SJCRH30 (cell line): ENCODE measurements around the gene EGLN3. TPM values are rescaled to one million over a fixed set of nuclear protein-coding genes. Genes with fewer than 3 reads are reported as not detected.

Experiments used
- DNase-seq, 2 experiments: peaks; one replicate each; pipeline ENCODE4 v3.0.0-alpha.2; 2015 to 2020
- H3K27ac ChIP-seq: fragments of 250-450 bp; sonication (Bioruptor Pico); 2 replicates; pipeline ENCODE4 v1.5.1; 2020; ENCODE audit warnings: mild to moderate bottlenecking, moderate library complexity
- H3K27me3 ChIP-seq: fragments of 250-450 bp; sonication (Bioruptor Pico); 2 replicates; pipeline ENCODE4 v1.5.1; 2020; ENCODE audit warnings: mild to moderate bottlenecking, moderate library complexity
- H3K36me3 ChIP-seq: fragments of 250-450 bp; sonication (Bioruptor Pico); 2 replicates; pipeline ENCODE4 v1.5.1; 2020; ENCODE audit warnings: mild to moderate bottlenecking, moderate library complexity
- H3K4me1 ChIP-seq: fragments of 250-450 bp; sonication (Bioruptor Pico); 2 replicates; pipeline ENCODE4 v1.5.1; 2020; ENCODE audit warnings: mild to moderate bottlenecking, moderate library complexity
- H3K4me3 ChIP-seq: fragments of 250-450 bp; sonication (Bioruptor Pico); 2 replicates; pipeline ENCODE4 v1.5.1; 2020; ENCODE audit warnings: mild to moderate bottlenecking, moderate library complexity
- H3K9me3 ChIP-seq: fragments of 250-450 bp; sonication (Bioruptor Pico); replicated peaks from 2 replicates; pipeline ENCODE4 v1.5.1; 2020; ENCODE audit warnings: mild to moderate bottlenecking, moderate library complexity
- total RNA-seq: library from RNA; depleted of rRNA; stranded (reverse); fragments of >200 nt; shearing (Covaris generic); gene quantifications from 2 replicates; pipeline ENCODE4 v1.2.3, GENCODE V29; 2014; rRNA removed

Gene EGLN3
- total RNA-seq = 34.5 and 38.4 TPM in 2 replicates

DNA sequence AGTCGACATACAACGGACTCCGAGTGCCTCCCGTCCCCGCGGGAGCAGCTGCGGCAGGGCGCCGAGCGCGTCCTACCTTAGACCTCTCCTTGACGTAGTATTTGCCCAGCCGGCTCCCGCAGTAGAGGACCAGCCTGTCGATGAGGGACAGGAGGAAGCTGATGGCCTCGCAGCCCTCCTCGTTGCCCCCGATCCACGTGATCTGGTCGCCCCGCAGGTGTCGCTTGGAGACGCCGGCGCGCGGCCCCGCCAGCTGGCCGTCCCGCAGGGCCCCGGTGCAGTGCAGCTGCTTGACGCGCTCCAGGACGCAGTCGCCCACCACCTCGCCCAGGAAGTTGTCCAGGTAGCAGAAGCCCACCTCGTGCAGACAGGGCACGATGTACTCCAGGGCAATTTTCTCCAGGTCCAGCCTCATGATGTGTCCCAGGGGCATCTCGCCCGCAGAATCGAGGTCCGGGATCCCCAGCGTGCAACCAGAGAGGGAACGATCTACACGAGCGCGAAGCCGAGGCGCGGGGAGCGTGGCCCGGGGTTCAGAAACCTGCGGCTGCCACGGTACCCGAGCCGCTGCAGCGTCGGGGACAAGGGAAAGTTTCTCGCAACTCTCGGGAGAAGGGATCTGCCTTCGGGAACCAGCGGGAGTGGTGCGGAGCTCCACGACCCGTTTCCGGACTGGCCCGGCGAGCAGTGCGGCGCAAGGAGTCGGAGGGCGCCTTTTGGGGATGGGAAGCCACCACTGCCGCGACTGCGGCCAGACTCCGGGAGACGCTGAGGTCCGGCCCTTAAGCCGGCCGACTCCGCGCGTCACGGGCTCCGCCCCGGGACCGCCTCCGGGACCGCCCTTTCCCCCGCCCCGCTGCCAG is at the start of gene EGLN3:
EGLN3 (minus strand) TSS at position 755 of the 863 bp plus-strand sequence; CDS start at position 433, 322 bp downstream.
- peak within 1 kb of the TSS; percentile 40 for H3K27ac ChIP-seq
- DNase-seq = peak; percentile 92 to 94
- peak within 1 kb of the TSS; percentile 67 for H3K4me3 ChIP-seq
- peaks cover 20% of the 10 kb centered on the region for H3K4me1 ChIP-seq
- H3K36me3 ChIP-seq = no peaks in the 10 kb centered on the region; the same call in none of the 2 replicates
- H3K27me3 ChIP-seq = no peaks in the 10 kb centered on the region
- no peaks in the 10 kb centered on the region for H3K9me3 ChIP-seq

DNA sequence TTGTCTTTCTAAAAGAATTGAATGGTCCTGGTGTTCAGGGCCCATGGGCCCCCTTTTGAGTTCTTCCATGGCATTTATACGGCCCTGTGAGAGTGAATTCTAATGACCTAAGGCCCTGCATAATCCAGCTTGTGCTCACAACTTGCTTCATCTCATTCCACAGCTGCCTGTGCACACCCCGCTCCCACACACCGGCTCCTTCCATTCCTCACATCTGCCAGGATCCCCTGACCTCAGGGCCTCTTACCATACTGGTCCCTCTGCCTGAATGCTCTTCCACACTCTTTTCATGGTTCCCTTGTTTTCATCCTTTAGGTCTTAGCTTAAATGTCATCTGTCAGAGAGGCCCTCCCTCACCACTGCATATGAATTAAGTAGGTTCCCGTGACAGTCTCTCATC is 49.5 kb upstream of the EGLN3 start:
- Histone ChIP-seq H3K9me3 (no peaks in the 10 kb centered on the region), H3K4me3 (no peak overlapping the region), H3K4me1 (peaks cover 12% of the 10 kb centered on the region), H3K36me3 (no peaks in the 10 kb centered on the region), H3K27me3 (no peaks in the 10 kb centered on the region), H3K27ac (no peak overlapping the region)
- no peak for DNase-seq

- H3K9me3 ChIP-seq = no peaks in the 10 kb centered on the region
- H3K4me1 ChIP-seq = peaks cover 12% of the 10 kb centered on the region
- H3K36me3 ChIP-seq = no peaks in the 10 kb centered on the region
- H3K4me3 ChIP-seq = no peak overlapping the region
- H3K27ac ChIP-seq = no peak overlapping the region
- H3K27me3 ChIP-seq = no peaks in the 10 kb centered on the region
- DNase-seq = no peak
Measured at GRCh38 chr14:33999771-34000291, 49.0 kb upstream of the EGLN3 start.

GRCh38 chr14:33997611-33998010 is 46.7 kb upstream of the EGLN3 start:
- Histone ChIP-seq H3K27me3 (no peaks in the 10 kb centered on the region), H3K9me3 (no peaks in the 10 kb centered on the region), H3K4me3 (no peak overlapping the region), H3K4me1 (no peaks in the 10 kb centered on the region), H3K36me3 (no peaks in the 10 kb centered on the region), H3K27ac (no peak overlapping the region)
- DNase-seq = no peak

DNA sequence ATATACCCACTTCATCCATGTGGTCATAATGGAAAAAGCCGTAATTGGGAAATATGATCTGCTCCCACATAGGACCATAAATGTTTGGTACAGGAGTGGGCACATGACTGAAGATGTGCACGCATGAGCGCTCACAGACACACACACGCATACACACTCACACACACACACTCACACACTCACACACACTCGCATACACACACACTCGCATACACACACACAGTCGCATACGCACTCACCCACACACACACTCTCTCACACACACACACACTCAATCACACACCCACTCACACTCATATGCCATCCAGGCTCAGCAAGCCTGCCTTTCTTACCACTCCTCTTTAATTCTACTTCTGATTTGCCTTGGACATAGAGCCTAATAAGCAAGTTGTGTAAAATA is 45.6 kb upstream of the EGLN3 start:
- no peaks in the 10 kb centered on the region for H3K9me3 ChIP-seq

DNA sequence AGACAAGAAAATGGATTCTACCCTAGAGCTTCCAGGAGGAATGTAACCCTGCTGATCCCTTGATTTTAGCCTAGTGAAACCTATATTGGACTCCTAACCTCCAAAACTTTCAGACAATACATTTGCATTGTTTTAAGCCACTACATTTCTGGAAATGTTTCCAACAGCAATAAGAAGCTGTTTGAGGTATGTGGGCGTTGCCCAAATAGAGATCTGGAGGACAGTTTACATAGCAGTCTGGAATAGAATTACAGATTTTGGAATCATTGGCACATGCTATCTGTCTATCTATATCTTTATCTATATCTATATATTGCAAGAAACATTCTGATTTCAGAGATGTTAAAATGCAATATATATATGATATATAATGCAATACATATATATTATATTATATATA is 42.4 kb upstream of the EGLN3 start:
- Histone ChIP-seq H3K9me3 (no peaks in the 10 kb centered on the region), H3K27ac (no peak overlapping the region), H3K27me3 (no peaks in the 10 kb centered on the region), H3K4me3 (no peak overlapping the region), H3K4me1 (peaks cover 13% of the 10 kb centered on the region), H3K36me3 (no peaks in the 10 kb centered on the region)
- DNase-seq = no peak

More for the DNA sequence above, 45.6 kb upstream of the EGLN3 start:
- Histone ChIP-seq H3K27ac (no peak overlapping the region), H3K4me3 (no peak overlapping the region), H3K4me1 (no peaks in the 10 kb centered on the region), H3K36me3 (no peaks in the 10 kb centered on the region), H3K27me3 (no peaks in the 10 kb centered on the region)
- no peak for DNase-seq

GRCh38 chr14:33992274-33993007 is 41.6 kb upstream of the EGLN3 start:
- H3K9me3 ChIP-seq = no peaks in the 10 kb centered on the region
- no peaks in the 10 kb centered on the region for H3K27me3 ChIP-seq
- H3K4me1 ChIP-seq = peaks cover 13% of the 10 kb centered on the region
- H3K36me3 ChIP-seq = no peaks in the 10 kb centered on the region
- no peak overlapping the region for H3K27ac ChIP-seq
- DNase-seq = no peak
- H3K4me3 ChIP-seq = no peak overlapping the region

- H3K4me1 ChIP-seq = peaks cover 13% of the 10 kb centered on the region
- H3K9me3 ChIP-seq = no peaks in the 10 kb centered on the region
- H3K4me3 ChIP-seq = no peak overlapping the region
- no peak for DNase-seq
- no peak overlapping the region for H3K27ac ChIP-seq
- H3K36me3 ChIP-seq = no peaks in the 10 kb centered on the region
- no peaks in the 10 kb centered on the region for H3K27me3 ChIP-seq
Measured at GRCh38 chr14:33990790-33991189, 39.9 kb upstream of the EGLN3 start.

GRCh38 chr14:33987565-33988080 is 36.7 kb upstream of the EGLN3 start:
- H3K9me3 ChIP-seq = no peaks in the 10 kb centered on the region; the same call in 1 of the 2 replicates
- H3K36me3 ChIP-seq = no peaks in the 10 kb centered on the region
- DNase-seq = no peak
- no peak overlapping the region for H3K27ac ChIP-seq
- no peaks in the 10 kb centered on the region for H3K27me3 ChIP-seq
- peaks cover 13% of the 10 kb centered on the region for H3K4me1 ChIP-seq
- no peak overlapping the region for H3K4me3 ChIP-seq

- H3K9me3 ChIP-seq = no peaks in the 10 kb centered on the region; the same call in 1 of the 2 replicates
- no peak for DNase-seq
- H3K36me3 ChIP-seq = no peaks in the 10 kb centered on the region
- peaks cover 13% of the 10 kb centered on the region for H3K4me1 ChIP-seq
- no peaks in the 10 kb centered on the region for H3K27me3 ChIP-seq
- H3K4me3 ChIP-seq = no peak overlapping the region
- no peak overlapping the region for H3K27ac ChIP-seq
Measured at GRCh38 chr14:33986804-33987203, 35.9 kb upstream of the EGLN3 start.

DNA sequence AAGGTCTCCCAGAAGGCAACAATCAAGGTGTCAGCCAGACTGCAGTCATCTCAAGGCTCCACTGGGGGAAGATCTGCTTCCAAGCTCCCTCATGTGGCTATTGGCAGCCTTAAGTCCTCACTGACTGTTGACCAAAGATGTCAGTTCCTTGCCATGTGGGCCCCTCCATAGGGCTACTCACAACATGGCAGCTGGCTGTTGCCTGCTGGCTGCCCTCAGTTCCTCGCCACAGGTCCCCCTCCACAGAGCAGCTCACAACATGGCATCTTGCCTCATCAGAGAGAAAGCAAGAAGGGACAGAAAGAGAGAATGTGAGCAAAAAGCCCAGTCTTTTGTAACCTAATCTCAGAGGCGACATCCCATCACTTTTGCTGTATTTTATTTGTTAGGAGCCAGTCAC is 34.4 kb upstream of the EGLN3 start:
- no peak for DNase-seq
- no peak overlapping the region for H3K4me3 ChIP-seq
- no peaks in the 10 kb centered on the region; the same call in 1 of the 2 replicates for H3K9me3 ChIP-seq
- peaks cover 8% of the 10 kb centered on the region for H3K4me1 ChIP-seq
- H3K36me3 ChIP-seq = no peaks in the 10 kb centered on the region
- H3K27ac ChIP-seq = no peak overlapping the region
- H3K27me3 ChIP-seq = no peaks in the 10 kb centered on the region

DNA sequence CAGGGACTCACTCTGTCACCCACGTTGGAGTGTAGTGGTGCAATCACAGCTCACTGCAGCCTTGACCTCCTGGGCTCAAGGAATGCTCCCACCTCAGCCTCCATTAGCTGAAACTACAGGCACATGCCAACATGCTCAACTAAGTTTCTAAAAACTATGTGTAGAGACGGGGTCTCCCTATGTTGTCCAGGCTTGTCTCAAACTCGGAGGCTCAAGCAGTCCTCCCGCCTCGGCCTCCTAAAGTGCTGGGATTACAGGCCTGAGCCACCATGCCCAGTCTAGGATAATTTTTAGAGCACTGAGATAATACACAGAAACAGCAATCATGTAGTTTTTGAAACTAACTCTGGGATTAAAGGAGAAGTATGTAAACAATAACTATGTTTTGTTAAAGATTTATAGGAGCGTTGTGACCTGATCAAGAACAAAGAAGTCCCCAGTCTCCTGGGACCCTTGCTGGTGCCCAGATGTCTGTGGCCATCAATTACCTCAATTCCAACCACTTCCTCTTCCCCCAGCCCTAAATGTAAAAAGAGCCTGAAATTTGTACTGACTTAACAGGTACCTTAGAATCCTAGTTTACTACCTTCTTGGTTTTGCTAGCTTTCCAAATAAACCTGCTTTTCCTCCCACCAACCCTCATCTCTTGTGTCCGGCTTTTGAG is 28.9 kb upstream of the EGLN3 start:
- no peak overlapping the region for H3K4me3 ChIP-seq
- H3K4me1 ChIP-seq = no peaks in the 10 kb centered on the region
- H3K27me3 ChIP-seq = no peaks in the 10 kb centered on the region
- DNase-seq = peak in 1 of 2 experiments; percentile 29
- H3K27ac ChIP-seq = no peak overlapping the region
- no peaks in the 10 kb centered on the region; the same call in 1 of the 2 replicates for H3K9me3 ChIP-seq
- H3K36me3 ChIP-seq = no peaks in the 10 kb centered on the region

DNA sequence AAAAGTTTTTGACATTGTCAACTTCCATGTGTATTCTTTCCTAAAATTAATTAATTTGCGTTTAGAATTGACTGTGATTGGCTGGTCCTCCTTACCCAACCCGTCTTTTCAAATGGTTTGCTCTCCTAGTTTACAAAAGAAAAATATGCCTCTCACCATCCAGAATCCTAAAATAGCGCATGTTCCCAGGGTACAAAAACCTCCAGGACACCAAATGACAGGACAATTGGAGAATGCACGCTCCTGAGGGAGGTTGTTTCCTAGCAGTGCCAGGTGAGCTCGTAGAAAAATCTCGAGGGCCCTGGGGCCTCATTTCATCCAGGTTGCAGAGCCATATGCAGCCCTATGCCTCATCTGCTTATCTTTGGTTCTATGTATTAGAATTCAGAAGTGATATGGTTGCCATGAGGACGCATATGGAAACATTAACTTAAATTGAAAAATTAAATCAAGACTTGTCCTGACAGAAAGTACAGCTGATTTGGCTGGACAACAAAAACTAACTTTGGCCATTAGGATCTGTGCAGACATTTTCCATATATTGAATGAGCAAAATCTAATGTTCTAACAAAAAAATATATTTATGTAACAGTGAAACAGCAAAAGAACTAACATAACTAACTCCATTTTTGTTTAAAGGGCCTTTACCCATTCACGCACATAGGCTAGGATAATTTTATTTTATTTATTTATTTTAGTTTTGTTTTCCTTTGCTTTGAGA is 28.2 kb upstream of the EGLN3 start:
- no peak for DNase-seq
- Histone ChIP-seq H3K36me3 (no peaks in the 10 kb centered on the region), H3K4me3 (no peak overlapping the region), H3K27ac (no peak overlapping the region), H3K27me3 (no peaks in the 10 kb centered on the region), H3K9me3 (no peaks in the 10 kb centered on the region; the same call in 1 of the 2 replicates), H3K4me1 (no peaks in the 10 kb centered on the region)

DNA sequence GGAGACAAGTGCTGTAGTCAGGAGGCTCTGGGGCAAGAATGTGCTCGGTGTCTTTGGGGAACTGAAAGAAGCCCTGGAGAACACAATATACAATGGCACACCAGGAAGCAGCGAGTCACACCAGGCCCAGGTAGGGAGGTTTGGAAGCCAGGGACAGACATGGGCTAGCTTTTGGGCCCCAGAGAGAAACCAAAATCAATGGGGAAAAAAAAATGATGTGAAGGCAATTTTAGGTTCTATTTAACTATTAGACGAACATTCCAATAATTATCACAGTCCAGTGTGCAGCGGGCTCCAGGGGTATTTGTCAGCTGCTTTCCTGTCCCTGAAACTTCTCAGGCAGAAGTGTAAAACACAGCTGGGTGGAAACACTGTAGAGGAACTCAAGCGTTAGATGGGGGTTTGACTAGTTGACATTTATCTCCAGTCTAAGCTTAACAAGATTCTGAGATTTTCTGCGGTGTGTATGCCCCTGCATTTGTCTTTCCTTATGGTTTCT is 21.8 kb upstream of the EGLN3 start:
- no peak overlapping the region for H3K4me3 ChIP-seq
- H3K9me3 ChIP-seq = no peaks in the 10 kb centered on the region
- H3K36me3 ChIP-seq = peaks cover 3% of the 10 kb centered on the region; the same call in 1 of the 2 replicates
- no peaks in the 10 kb centered on the region for H3K27me3 ChIP-seq
- no peak overlapping the region for H3K27ac ChIP-seq
- H3K4me1 ChIP-seq = no peaks in the 10 kb centered on the region
- no peak for DNase-seq
